Measurements from ENCODE around the gene SAP30BP. TPM values are rescaled to one million over a fixed set of nuclear protein-coding genes. Genes with fewer than 3 reads are reported as not detected.
"Not testable (repeated sequence)": the region's sequence is repeated elsewhere in the genome, so short reads cannot be mapped to it uniquely, and the experiment has no call there.

SAP30BP gene
- polyA plus RNA-seq, 1 donor from 2014 or later: 119 TPM

- H3K4me1 Mint-ChIP-seq: peaks cover 2 to 6% (median 3%) of the 10 kb centered on the region in 3 donors
- peaks cover 1% of the 10 kb centered on the region for H3K36me3 Mint-ChIP-seq
- H3K9me3 Mint-ChIP-seq: no peaks in the 10 kb centered on the region
- no peak overlapping the region for H3K4me3 Mint-ChIP-seq
- H3K27ac Mint-ChIP-seq: no peak overlapping the region
- no peaks in the 10 kb centered on the region for H3K27me3 Mint-ChIP-seq
Measured at GRCh38 chr17:75630071-75630917, 36.8 kb upstream of the SAP30BP start.

DNA sequence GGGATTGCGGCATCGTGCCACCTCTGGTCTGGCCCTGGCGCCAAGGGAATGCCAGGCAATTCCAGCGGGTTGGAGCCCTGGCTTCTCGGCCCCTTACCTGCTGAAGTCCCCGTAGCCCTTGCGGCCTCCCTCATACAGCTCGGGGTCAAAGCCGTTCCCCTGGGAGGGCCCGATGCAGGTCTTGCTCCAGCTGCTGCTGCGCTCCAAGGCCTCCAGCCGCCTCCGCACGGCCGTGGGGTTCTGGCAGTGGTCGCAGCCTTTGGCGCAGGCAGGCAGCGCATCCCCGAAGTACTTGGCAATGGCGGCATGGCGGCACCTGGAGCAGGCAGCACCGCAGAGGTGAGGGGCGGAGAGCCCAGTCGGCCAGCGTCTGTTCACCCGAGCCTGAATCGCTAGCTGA, 35.8 kb upstream of the SAP30BP start:
- H3K27me3 Mint-ChIP-seq: no peaks in the 10 kb centered on the region
- peaks cover 1% of the 10 kb centered on the region for H3K36me3 Mint-ChIP-seq
- peaks cover 2 to 6% (median 3%) of the 10 kb centered on the region in 3 donors for H3K4me1 Mint-ChIP-seq
- H3K9me3 Mint-ChIP-seq: no peaks in the 10 kb centered on the region
- no peak overlapping the region for H3K27ac Mint-ChIP-seq
- H3K4me3 Mint-ChIP-seq: no peak overlapping the region

GRCh38 chr17:75632428-75632827, 34.7 kb upstream of the SAP30BP start:
- peaks cover 2 to 6% (median 3%) of the 10 kb centered on the region in 3 donors for H3K4me1 Mint-ChIP-seq
- H3K27ac Mint-ChIP-seq: peak overlapping the region in 1 of 3 donors; percentile 6
- H3K4me3 Mint-ChIP-seq: no peak overlapping the region
- peaks cover 1% of the 10 kb centered on the region for H3K36me3 Mint-ChIP-seq
- H3K27me3 Mint-ChIP-seq: no peaks in the 10 kb centered on the region
- H3K9me3 Mint-ChIP-seq: no peaks in the 10 kb centered on the region

- peak within 1 kb of the TSS in 2 of 3 donors; percentile 6 to 39 for H3K27ac Mint-ChIP-seq
- H3K9me3 Mint-ChIP-seq: no peaks in the 10 kb centered on the region
- H3K27me3 Mint-ChIP-seq: no peaks in the 10 kb centered on the region
- H3K4me3 Mint-ChIP-seq: peak within 1 kb of the TSS in 1 of 4 donors; percentile 45
- peaks cover 2 to 6% (median 3%) of the 10 kb centered on the region in 3 donors for H3K4me1 Mint-ChIP-seq
- H3K36me3 Mint-ChIP-seq: peaks cover 1% of the 10 kb centered on the region
Measured at GRCh38 chr17:75632863-75633485, 34.2 kb upstream of the SAP30BP start, which contains the start of gene SMIM5. TSS of gene SMIM5 (plus strand) at chr17:75633434. CDS start at chr17:75640202, 6,768 bp downstream.

DNA sequence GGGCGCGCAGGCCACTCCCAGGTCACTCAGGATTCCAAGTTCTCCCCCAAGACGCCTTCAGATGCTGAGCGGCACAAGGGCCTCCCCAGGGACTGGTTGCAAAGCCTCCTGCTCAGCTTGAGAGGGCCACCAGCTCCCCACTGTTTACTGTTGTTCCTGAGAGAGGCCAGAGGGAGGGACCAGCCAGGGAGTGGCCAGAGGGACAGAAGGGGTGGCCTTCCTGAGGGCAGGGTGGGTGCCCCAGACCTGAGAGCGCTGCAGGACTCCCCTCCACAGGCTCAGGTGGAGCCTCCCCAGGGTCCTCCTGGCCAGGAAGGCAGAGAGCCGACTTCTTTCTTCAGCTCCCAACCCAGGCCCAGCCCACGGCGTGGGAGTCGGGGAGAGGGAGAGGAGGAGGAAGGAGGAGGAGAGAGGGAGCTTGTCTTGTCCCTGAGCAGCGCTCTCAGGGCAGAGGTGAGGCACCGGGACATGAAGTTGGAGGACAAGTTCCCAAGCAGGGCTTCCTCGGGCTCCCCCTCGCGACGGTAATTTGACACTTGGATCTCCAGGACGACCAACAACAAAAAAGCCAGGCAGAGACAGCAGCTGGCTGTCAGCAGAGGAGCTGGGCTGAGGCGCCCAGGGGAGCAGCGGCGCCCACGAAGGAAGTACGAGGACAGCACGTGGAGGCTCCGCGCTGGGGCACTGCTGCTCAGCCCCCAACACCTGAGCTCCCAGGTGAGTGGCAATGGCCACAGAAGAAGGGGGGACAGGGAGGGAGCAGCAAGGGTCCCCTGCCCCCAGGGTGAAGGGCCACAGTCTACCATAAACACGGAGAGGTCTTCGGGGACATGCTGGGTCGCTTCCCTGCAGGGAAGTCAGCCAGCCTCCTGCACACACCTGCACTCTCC, 33.4 kb upstream of the SAP30BP start:
- Mint-ChIP-seq H3K4me3 (no peak overlapping the region), H3K27ac (no peak overlapping the region), H3K27me3 (no peaks in the 10 kb centered on the region), H3K4me1 (peaks cover 2 to 6% (median 3%) of the 10 kb centered on the region in 3 donors), H3K36me3 (peaks cover 1% of the 10 kb centered on the region), H3K9me3 (no peaks in the 10 kb centered on the region)

GRCh38 chr17:75634376-75634740, 32.8 kb upstream of the SAP30BP start:
- no peaks in the 10 kb centered on the region for H3K9me3 Mint-ChIP-seq
- no peak overlapping the region for H3K27ac Mint-ChIP-seq
- H3K36me3 Mint-ChIP-seq: peaks cover 1% of the 10 kb centered on the region
- no peaks in the 10 kb centered on the region for H3K27me3 Mint-ChIP-seq
- H3K4me1 Mint-ChIP-seq: peaks cover 2 to 6% (median 3%) of the 10 kb centered on the region in 3 donors
- H3K4me3 Mint-ChIP-seq: no peak overlapping the region

DNA sequence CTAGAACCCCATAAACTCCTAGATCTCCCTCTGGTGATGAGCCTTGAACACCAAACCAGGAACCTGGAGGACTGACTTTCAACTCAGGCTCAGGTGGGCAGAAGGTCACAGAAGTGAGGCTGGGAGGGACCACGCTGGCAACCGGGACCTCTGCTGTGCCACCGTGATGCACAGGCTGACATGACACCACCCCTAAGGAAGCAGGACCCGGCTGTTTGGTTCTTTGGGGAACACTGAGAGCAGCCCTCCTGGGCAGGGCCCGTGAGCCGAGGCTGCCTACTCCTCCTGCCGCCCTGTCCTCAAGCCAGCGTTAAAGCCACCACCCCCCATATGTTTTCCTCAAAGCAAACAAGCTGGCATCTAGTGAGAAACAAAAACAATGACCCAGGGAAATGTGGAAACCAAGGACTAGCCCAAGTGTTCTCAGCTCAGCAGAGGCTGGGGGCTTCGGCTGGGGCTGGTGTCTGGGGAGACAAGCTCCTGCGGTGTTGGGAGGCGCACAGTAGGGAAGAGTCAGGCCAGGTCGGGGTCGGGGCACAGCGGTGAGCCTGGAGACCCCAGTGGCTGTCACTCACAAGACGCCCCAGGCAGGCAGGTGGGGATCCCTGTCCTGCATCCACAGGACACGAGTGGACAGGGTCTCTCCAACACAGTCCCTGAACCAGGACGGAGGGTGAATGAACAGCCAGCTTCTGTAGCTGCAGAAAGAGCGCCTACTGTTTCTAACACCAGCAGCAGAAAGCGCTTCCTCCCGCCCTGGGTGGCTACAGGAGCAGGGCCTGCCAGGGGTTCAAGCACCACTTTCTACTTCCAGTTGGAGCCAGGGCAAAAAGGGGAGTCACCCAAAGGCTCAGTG, 32.2 kb upstream of the SAP30BP start:
- H3K36me3 Mint-ChIP-seq: peaks cover 1% of the 10 kb centered on the region
- H3K27ac Mint-ChIP-seq: no peak overlapping the region
- H3K27me3 Mint-ChIP-seq: no peaks in the 10 kb centered on the region
- H3K4me3 Mint-ChIP-seq: no peak overlapping the region
- H3K4me1 Mint-ChIP-seq: peaks cover 2 to 6% (median 3%) of the 10 kb centered on the region in 3 donors
- H3K9me3 Mint-ChIP-seq: no peaks in the 10 kb centered on the region

DNA sequence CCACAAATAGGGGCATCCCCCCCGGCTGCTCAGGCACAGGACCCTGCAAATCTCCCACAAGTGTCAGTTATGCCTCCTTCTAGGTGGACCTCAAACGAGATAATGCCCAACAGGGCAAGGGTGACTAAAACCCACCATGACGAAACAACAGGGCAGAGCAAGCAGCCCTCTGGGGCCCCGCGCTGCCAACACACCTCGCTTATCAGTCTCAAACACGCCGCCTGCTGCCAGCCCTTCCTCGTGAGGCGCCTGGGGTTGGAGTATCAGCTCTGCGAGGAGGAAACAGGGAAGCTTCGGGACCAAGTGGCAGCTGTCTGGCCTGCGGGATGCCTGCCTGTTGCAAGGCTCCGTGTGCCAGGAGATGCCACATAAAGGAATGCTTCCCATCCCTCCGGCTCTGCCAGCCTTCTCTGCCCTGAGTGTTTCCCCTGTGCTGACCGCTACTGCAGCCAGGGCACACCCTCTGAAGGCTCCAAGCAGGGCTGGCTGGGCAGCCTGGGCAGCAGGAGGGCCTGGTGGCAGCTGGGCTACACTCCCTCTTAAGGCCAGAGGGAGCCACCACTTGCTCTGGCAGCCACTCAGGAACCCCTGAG, 31.4 kb upstream of the SAP30BP start:
- Mint-ChIP-seq H3K4me3 (no peak overlapping the region), H3K36me3 (peaks cover 1% of the 10 kb centered on the region), H3K27ac (peak overlapping the region in 1 of 3 donors; percentile 83), H3K4me1 (peaks cover 2 to 6% (median 3%) of the 10 kb centered on the region in 3 donors), H3K27me3 (no peaks in the 10 kb centered on the region), H3K9me3 (no peaks in the 10 kb centered on the region)

DNA sequence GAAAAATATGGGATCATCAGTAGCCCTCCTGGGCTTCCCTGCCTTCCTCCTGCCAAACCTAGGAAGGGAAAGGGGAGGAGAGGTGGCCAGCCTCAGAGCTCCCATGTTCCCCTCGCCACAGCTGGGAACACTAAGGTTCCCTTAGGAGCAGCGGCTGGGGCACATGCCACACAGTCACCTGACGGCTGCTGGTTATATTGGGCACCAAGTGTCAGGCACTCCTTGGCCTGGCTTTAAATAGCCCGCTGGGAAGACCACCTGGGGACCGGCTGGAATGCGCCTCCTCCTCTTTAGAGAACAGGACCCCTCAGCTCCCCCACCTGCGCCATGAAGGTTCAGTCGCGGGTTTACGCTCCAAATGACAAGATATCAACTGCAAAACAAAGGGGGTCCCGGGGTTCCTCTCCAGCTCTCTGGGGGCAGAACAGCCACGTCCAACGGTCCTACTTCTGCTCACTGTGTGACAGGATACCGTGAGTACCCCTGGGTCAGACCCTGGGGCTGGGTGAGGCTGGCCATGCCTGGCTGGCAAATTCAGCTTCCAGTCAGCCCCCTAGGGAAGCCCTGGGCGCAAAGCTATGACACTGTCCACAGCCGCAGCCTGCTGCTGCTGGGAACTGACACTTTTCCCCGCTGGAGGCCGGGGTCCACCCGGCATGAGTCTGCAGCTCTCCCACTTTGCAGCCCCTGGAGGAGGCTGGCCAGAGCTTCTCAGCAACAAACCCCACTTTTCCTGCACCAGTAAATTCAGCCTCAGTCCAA, 30.6 kb upstream of the SAP30BP start:
- Mint-ChIP-seq H3K4me3 (no peak overlapping the region), H3K36me3 (peaks cover 1% of the 10 kb centered on the region), H3K9me3 (no peaks in the 10 kb centered on the region), H3K27ac (no peak overlapping the region), H3K4me1 (peaks cover 2 to 6% (median 3%) of the 10 kb centered on the region in 3 donors), H3K27me3 (no peaks in the 10 kb centered on the region)

DNA sequence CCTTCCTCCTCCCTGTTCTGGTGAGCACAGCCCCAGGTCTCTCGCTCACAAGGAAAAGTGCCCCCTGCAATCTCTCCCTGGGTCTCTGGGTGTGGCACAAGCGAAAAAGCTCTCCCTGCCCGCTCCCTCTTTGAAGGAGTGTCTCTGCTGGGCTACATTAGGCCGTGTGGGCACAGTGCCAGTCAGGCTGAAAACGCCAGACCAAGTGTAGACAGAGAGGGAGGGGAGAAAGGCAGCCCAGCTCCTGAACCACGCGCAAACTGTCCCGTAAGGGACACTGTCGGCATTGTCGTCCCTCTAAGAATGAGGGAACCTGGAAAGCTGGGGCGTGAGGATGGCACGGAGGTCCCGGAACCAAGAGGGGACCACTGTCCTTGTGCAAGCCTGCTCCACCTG, 30.0 kb upstream of the SAP30BP start:
- no peak overlapping the region for H3K27ac Mint-ChIP-seq
- H3K4me1 Mint-ChIP-seq: peaks cover 2 to 6% (median 3%) of the 10 kb centered on the region in 3 donors
- H3K4me3 Mint-ChIP-seq: no peak overlapping the region
- peaks cover 1% of the 10 kb centered on the region for H3K36me3 Mint-ChIP-seq
- H3K27me3 Mint-ChIP-seq: no peaks in the 10 kb centered on the region
- no peaks in the 10 kb centered on the region for H3K9me3 Mint-ChIP-seq

- no peak overlapping the region for H3K4me3 Mint-ChIP-seq
- H3K4me1 Mint-ChIP-seq: peaks cover 2 to 6% (median 3%) of the 10 kb centered on the region in 3 donors
- no peak overlapping the region for H3K27ac Mint-ChIP-seq
- H3K9me3 Mint-ChIP-seq: no peaks in the 10 kb centered on the region
- no peaks in the 10 kb centered on the region for H3K27me3 Mint-ChIP-seq
- peaks cover 1% of the 10 kb centered on the region for H3K36me3 Mint-ChIP-seq
Measured at GRCh38 chr17:75637551-75637950, 29.6 kb upstream of the SAP30BP start.

DNA sequence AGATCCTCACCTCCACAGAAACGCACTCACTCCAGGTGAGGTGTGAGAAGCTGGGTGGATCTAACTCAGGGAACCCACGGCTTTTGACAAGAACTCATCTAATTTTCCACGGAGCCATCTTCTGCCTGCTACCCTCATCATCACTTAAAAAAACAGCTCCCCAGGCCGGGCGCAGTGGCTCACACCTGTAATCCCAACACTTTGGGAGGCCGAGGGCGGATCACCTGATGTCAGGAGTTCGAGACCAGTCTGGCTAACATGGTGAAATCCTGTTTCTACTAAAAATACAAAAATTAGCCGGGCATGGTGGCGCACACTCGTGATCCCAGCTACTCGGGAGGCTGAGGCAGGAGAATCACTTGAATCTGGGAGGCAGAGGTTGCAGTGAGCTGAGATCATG, 29.1 kb upstream of the SAP30BP start:
- H3K9me3 Mint-ChIP-seq, H3K27me3 Mint-ChIP-seq, H3K4me1 Mint-ChIP-seq, H3K36me3 Mint-ChIP-seq: not testable (repeated sequence)
- Mint-ChIP-seq H3K4me3 (peak overlapping the region in 1 of 4 donors; percentile 47), H3K27ac (peak overlapping the region in 1 of 3 donors; percentile 43)

- Mint-ChIP-seq H3K36me3 (peaks cover under 1% of the 10 kb centered on the region), H3K9me3 (no peaks in the 10 kb centered on the region), H3K4me1 (peaks cover 0 to 2% (median under 1%) of the 10 kb centered on the region in 3 donors), H3K27ac (peak overlapping the region in 1 of 3 donors; percentile 16), H3K4me3 (no peak overlapping the region), H3K27me3 (no peaks in the 10 kb centered on the region)
Measured at GRCh38 chr17:75638893-75639292, 28.2 kb upstream of the SAP30BP start.

Measured in IgD-negative memory B cell (primary cell).